GM12873 (cell line): ENCODE data around the gene PRRC1.

ENCODE experiments used
- CTCF ChIP-seq: IDR thresholded peaks from 2 replicates; pipeline ENCODE4 v1.5.1; 2012; ENCODE audit warnings: low read depth, mild to moderate bottlenecking, moderate library complexity, low read length, control low read depth; ENCODE audit not compliant: insufficient read depth; ENCODE audit errors: missing control alignments

Gene PRRC1

GRCh38 chr5:127519527-127519926 is 2.1 kb downstream of the PRRC1 start:
- no peak for TF ChIP-seq CTCF

- no peak for TF ChIP-seq CTCF
Observed at GRCh38 chr5:127521138-127521770, 3.8 kb downstream of the PRRC1 start.

GRCh38 chr5:127525181-127525580 is 7.7 kb downstream of the PRRC1 start:
- TF ChIP-seq CTCF: no peak

- TF ChIP-seq CTCF: no peak
Observed at GRCh38 chr5:127529904-127530682, 12.7 kb downstream of the PRRC1 start.

GRCh38 chr5:127536687-127537086 is 19.2 kb downstream of the PRRC1 start:
- TF ChIP-seq CTCF: no peak

- no peak for TF ChIP-seq CTCF
Observed at GRCh38 chr5:127549551-127549950, 32.1 kb downstream of the PRRC1 start.

GRCh38 chr5:127550652-127551409 is 33.4 kb downstream of the PRRC1 start:
- no peak for TF ChIP-seq CTCF
